Karpas-422 (cell line): ENCODE results near the gene TSC22D4. TPM values are rescaled to one million over a fixed set of nuclear protein-coding genes. Genes with fewer than 3 reads are reported as not detected.
A peak's percentile ranks its signal among the peaks of the same experiment; 100 is the strongest.

Experiments used
- DNase-seq: peaks from one replicate; pipeline ENCODE4 v3.0.0-alpha.2; 2015
- H2AFZ ChIP-seq: fragments of 200-600 bp; sonication (generic); 2 replicates; pipeline ENCODE4 v1.6.1; 2014; ENCODE audit warnings: antibody characterized with exemption, low read length, mixed read lengths
- H3K27ac ChIP-seq: fragments of 200-600 bp; sonication (generic); 2 replicates; pipeline ENCODE4 v1.5.1; 2014; ENCODE audit warnings: mild to moderate bottlenecking, low read length, moderate library complexity
- H3K27me3 ChIP-seq: fragments of 200-600 bp; sonication (generic); 2 replicates; pipeline ENCODE4 v1.6.1; 2014; ENCODE audit warnings: low read length, mixed read lengths
- H3K36me3 ChIP-seq: fragments of 200-600 bp; sonication (generic); 2 replicates; pipeline ENCODE4 v1.6.1; 2014; ENCODE audit warnings: low read length, mixed read lengths; ENCODE audit not compliant: insufficient read depth
- H3K4me1 ChIP-seq: fragments of 200-600 bp; sonication (generic); 2 replicates; pipeline ENCODE4 v1.6.1; 2014; ENCODE audit warnings: mild to moderate bottlenecking, low read length, mixed read lengths
- H3K4me2 ChIP-seq: fragments of 200-600 bp; sonication (generic); 2 replicates; pipeline ENCODE4 v1.6.1; 2014; ENCODE audit warnings: low read length, low read depth, mild to moderate bottlenecking; ENCODE audit not compliant: poor library complexity, severe bottlenecking
- H3K4me3 ChIP-seq: fragments of 200-600 bp; sonication (generic); 2 replicates; pipeline ENCODE4 v1.5.1; 2014; ENCODE audit warnings: mild to moderate bottlenecking, antibody characterized with exemption, low read length, mixed read lengths
- H3K79me2 ChIP-seq: fragments of 200-600 bp; sonication (generic); 2 replicates; pipeline ENCODE4 v1.6.1; 2014; ENCODE audit warnings: mild to moderate bottlenecking, low read length, mixed read lengths
- H3K9ac ChIP-seq: fragments of 200-600 bp; sonication (generic); 2 replicates; pipeline ENCODE4 v1.6.0; 2014; ENCODE audit warnings: low read length
- H3K9me2 ChIP-seq: fragments of 200-600 bp; sonication (generic), shearing (Covaris generic); replicated peaks from 2 replicates; pipeline ENCODE4 v1.6.0; 2014; ENCODE audit warnings: mild to moderate bottlenecking, low read length, moderate library complexity; ENCODE audit not compliant: insufficient read depth
- H3K9me3 ChIP-seq: fragments of 300-700, 200-600 bp; sonication (generic); 2 replicates; pipeline ENCODE4 v1.6.1; 2014; ENCODE audit warnings: low read length, mixed read lengths
- H4K20me1 ChIP-seq: fragments of 200-600 bp; sonication (generic); 2 replicates; pipeline ENCODE4 v1.6.1; 2014; ENCODE audit warnings: mild to moderate bottlenecking, antibody characterized with exemption, low read length, low read depth; ENCODE audit not compliant: insufficient read depth
- total RNA-seq: library from RNA; depleted of rRNA; stranded (reverse); fragments of >200 nt; shearing (Covaris generic); gene quantifications from 2 replicates; pipeline ENCODE4 v1.2.3, GENCODE V29; 2014; ENCODE audit warnings: low replicate concordance

TSC22D4 gene
- total RNA-seq, 1 experiment from 2014 or later: 40.4 TPM

GRCh38 chr7:100489121-100489520, 10.1 kb upstream of the TSC22D4 start:
- H3K79me2 ChIP-seq: no peaks in the 10 kb centered on the region
- no peak for DNase-seq
- no peak overlapping the region for H3K4me2 ChIP-seq
- H3K9me3 ChIP-seq: no peaks in the 10 kb centered on the region
- no peak overlapping the region for H3K4me3 ChIP-seq
- H3K4me1 ChIP-seq: peaks cover 18% of the 10 kb centered on the region
- no peaks in the 10 kb centered on the region for H3K36me3 ChIP-seq
- H3K9ac ChIP-seq: no peak overlapping the region
- no peak overlapping the region for H3K27ac ChIP-seq
- no peak overlapping the region for H2AFZ ChIP-seq
- no peaks in the 10 kb centered on the region for H4K20me1 ChIP-seq
- peaks cover 2% of the 10 kb centered on the region; the same call in 1 of the 2 replicates for H3K27me3 ChIP-seq
- H3K9me2 ChIP-seq: no peaks in the 10 kb centered on the region

- Histone ChIP-seq H2AFZ (no peak overlapping the region), H4K20me1 (no peaks in the 10 kb centered on the region), H3K4me3 (no peak overlapping the region), H3K27ac (no peak overlapping the region), H3K9ac (no peak overlapping the region), H3K79me2 (no peaks in the 10 kb centered on the region), H3K4me2 (no peak overlapping the region), H3K36me3 (no peaks in the 10 kb centered on the region), H3K27me3 (peaks cover 2% of the 10 kb centered on the region; the same call in 1 of the 2 replicates), H3K9me3 (no peaks in the 10 kb centered on the region), H3K9me2 (no peaks in the 10 kb centered on the region), H3K4me1 (peaks cover 13% of the 10 kb centered on the region)
- no peak for DNase-seq
These were observed 9.5 kb upstream of the TSC22D4 start for GRCh38 chr7:100488333-100489095.

GRCh38 chr7:100486753-100487446, 7.9 kb upstream of the TSC22D4 start:
- Histone ChIP-seq H3K27me3 (no peaks in the 10 kb centered on the region), H3K79me2 (no peaks in the 10 kb centered on the region), H2AFZ (no peak overlapping the region), H3K4me2 (no peak overlapping the region), H3K4me3 (no peak overlapping the region), H3K9ac (no peak overlapping the region), H3K9me3 (no peaks in the 10 kb centered on the region), H3K36me3 (no peaks in the 10 kb centered on the region), H3K9me2 (no peaks in the 10 kb centered on the region), H4K20me1 (no peaks in the 10 kb centered on the region), H3K4me1 (peaks cover 15% of the 10 kb centered on the region), H3K27ac (no peak overlapping the region)
- DNase-seq: no peak

GRCh38 chr7:100486111-100486636, 7.2 kb upstream of the TSC22D4 start:
- Histone ChIP-seq H2AFZ (no peak overlapping the region), H3K9me3 (no peaks in the 10 kb centered on the region), H3K9me2 (no peaks in the 10 kb centered on the region), H3K9ac (no peak overlapping the region), H4K20me1 (no peaks in the 10 kb centered on the region), H3K4me1 (peaks cover 15% of the 10 kb centered on the region), H3K4me2 (no peak overlapping the region), H3K27me3 (no peaks in the 10 kb centered on the region), H3K4me3 (no peak overlapping the region), H3K79me2 (no peaks in the 10 kb centered on the region), H3K36me3 (no peaks in the 10 kb centered on the region), H3K27ac (no peak overlapping the region)
- DNase-seq: no peak

- Histone ChIP-seq H3K4me2 (no peak overlapping the region), H3K4me3 (no peak overlapping the region), H3K27me3 (no peaks in the 10 kb centered on the region), H3K9ac (no peak overlapping the region), H2AFZ (no peak overlapping the region), H3K4me1 (peaks cover 15% of the 10 kb centered on the region), H3K36me3 (no peaks in the 10 kb centered on the region), H3K9me3 (no peaks in the 10 kb centered on the region), H4K20me1 (no peaks in the 10 kb centered on the region), H3K9me2 (no peaks in the 10 kb centered on the region), H3K27ac (no peak overlapping the region), H3K79me2 (no peaks in the 10 kb centered on the region)
- no peak for DNase-seq
These were observed 6.5 kb upstream of the TSC22D4 start for GRCh38 chr7:100485471-100485876.

GRCh38 chr7:100484673-100485045, 5.6 kb upstream of the TSC22D4 start:
- H3K79me2 ChIP-seq: no peaks in the 10 kb centered on the region
- H3K9me2 ChIP-seq: no peaks in the 10 kb centered on the region
- no peaks in the 10 kb centered on the region for H3K9me3 ChIP-seq
- H3K27ac ChIP-seq: no peak overlapping the region
- no peak overlapping the region for H2AFZ ChIP-seq
- no peaks in the 10 kb centered on the region for H4K20me1 ChIP-seq
- DNase-seq: no peak
- H3K27me3 ChIP-seq: no peaks in the 10 kb centered on the region
- H3K4me1 ChIP-seq: peaks cover 12% of the 10 kb centered on the region
- H3K4me2 ChIP-seq: no peak overlapping the region
- H3K4me3 ChIP-seq: no peak overlapping the region
- no peak overlapping the region for H3K9ac ChIP-seq
- H3K36me3 ChIP-seq: no peaks in the 10 kb centered on the region

GRCh38 chr7:100483722-100484672, 5.0 kb upstream of the TSC22D4 start, which contains the start of gene NYAP1:
NYAP1 (plus strand) TSS chr7:100483927; CDS start chr7:100485312, 1,385 bp downstream.
- H3K27ac ChIP-seq: no peak within 1 kb of the TSS
- H3K4me1 ChIP-seq: peaks cover 13% of the 10 kb centered on the region
- DNase-seq: peak; percentile 73
- H3K9me2 ChIP-seq: no peaks in the 10 kb centered on the region
- H3K9me3 ChIP-seq: no peaks in the 10 kb centered on the region
- H3K27me3 ChIP-seq: no peaks in the 10 kb centered on the region
- H3K79me2 ChIP-seq: no peaks in the 10 kb centered on the region
- 0 out of 2 replicates have a peak within 1 kb of the TSS, but pooled peaks have one; percentile 21 for H2AFZ ChIP-seq
- H4K20me1 ChIP-seq: no peaks in the 10 kb centered on the region
- H3K4me2 ChIP-seq: peak within 1 kb of the TSS; percentile 72
- H3K9ac ChIP-seq: peak within 1 kb of the TSS; percentile 61
- H3K36me3 ChIP-seq: no peaks in the 10 kb centered on the region
- H3K4me3 ChIP-seq: peak within 1 kb of the TSS; percentile 66
